HEK293T (cell line): ENCODE results near the gene PRCD.

Source experiments
- ARNT ChIP-seq: fragments of 450-650 bp; IDR thresholded peaks from 2 replicates; pipeline ENCODE4 v1.6.1; 2017; ENCODE audit warnings: mild to moderate bottlenecking
- BHLHE40 ChIP-seq: fragments of 450-650 bp; IDR thresholded peaks from 2 replicates; pipeline ENCODE4 v1.6.1; 2016; ENCODE audit warnings: mild to moderate bottlenecking, moderate library complexity, borderline replicate concordance
- CTBP1 ChIP-seq: fragments of 450-650 bp; IDR thresholded peaks from 2 replicates; pipeline ENCODE4 v1.6.1; 2016; ENCODE audit warnings: borderline replicate concordance
- ELF4 ChIP-seq: fragments of 450-650 bp; IDR thresholded peaks from 2 replicates; pipeline ENCODE4 v1.6.1; 2017; ENCODE audit warnings: antibody characterized with exemption
- FOXA1 ChIP-seq: fragments of 450-650 bp; IDR thresholded peaks from 2 replicates; pipeline ENCODE4 v1.6.1; 2016; ENCODE audit warnings: mild to moderate bottlenecking
- FOXK2 ChIP-seq: fragments of 450-650 bp; IDR thresholded peaks from 2 replicates; pipeline ENCODE4 v1.6.1; 2016; ENCODE audit warnings: mild to moderate bottlenecking
- FOXM1 ChIP-seq: fragments of 450-650 bp; IDR thresholded peaks from 2 replicates; pipeline ENCODE4 v1.6.1; 2017; ENCODE audit warnings: mild to moderate bottlenecking, borderline replicate concordance
- HDGF ChIP-seq: fragments of 450-650 bp; IDR thresholded peaks from 2 replicates; pipeline ENCODE4 v1.6.1; 2017; ENCODE audit warnings: antibody characterized with exemption, borderline replicate concordance
- NFRKB ChIP-seq: fragments of 450-650 bp; IDR thresholded peaks from 2 replicates; pipeline ENCODE4 v1.6.1; 2016; ENCODE audit warnings: mild to moderate bottlenecking, moderate library complexity
- SP1 ChIP-seq: fragments of 450-650 bp; IDR thresholded peaks from 2 replicates; pipeline ENCODE4 v1.6.1; 2017

DNA sequence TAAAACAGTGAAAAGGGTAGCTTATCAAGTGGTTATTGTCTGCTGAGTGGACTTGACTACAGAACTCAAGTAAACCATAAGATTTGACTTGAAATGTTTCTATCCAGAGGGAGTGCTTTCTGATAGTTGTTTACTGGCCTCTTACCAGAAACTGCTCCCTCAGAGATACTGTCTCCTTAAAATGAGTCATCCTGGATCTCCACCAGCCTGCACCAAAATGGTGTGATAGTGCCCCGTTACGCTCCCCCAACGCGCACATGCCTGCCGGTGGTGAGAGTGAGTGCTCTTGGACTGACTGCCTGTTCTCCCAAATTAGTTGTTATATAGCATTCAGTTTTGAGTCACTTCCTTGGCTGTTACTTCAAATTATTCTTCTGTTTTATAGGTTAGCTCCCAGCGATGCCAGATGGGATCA, 22.9 kb downstream of the PRCD start:
- no peak for TF ChIP-seq SP1
- TF ChIP-seq FOXK2: no peak
- TF ChIP-seq FOXA1: no peak
- no peak for TF ChIP-seq FOXM1
- TF ChIP-seq HDGF: no peak
- no peak for TF ChIP-seq BHLHE40
- TF ChIP-seq CTBP1: no peak
- TF ChIP-seq ARNT: no peak
- TF ChIP-seq ELF4: no peak
- TF ChIP-seq NFRKB: no peak
